ENCODE measurements around the gene VPS37C.
"Not testable (repeated sequence)": the region's sequence is repeated elsewhere in the genome, so short reads cannot be mapped to it uniquely, and the experiment has no call there.

Gene VPS37C

GRCh38 chr11:61176446-61176845 is 15.2 kb upstream of the VPS37C start:
- DNase-seq: no peak

- no peak for DNase-seq
Observed at GRCh38 chr11:61174949-61175348, 13.7 kb upstream of the VPS37C start.

- DNase-seq: no peak
Observed at GRCh38 chr11:61174273-61174672, 13.0 kb upstream of the VPS37C start.

GRCh38 chr11:61173456-61173855 is 12.2 kb upstream of the VPS37C start:
- DNase-seq: no peak

- DNase-seq: no peak
Observed at GRCh38 chr11:61172888-61173287, 11.7 kb upstream of the VPS37C start.

- DNase-seq: no peak
Observed at GRCh38 chr11:61172356-61172755, 11.1 kb upstream of the VPS37C start.

- DNase-seq: no peak
Observed at GRCh38 chr11:61171907-61172306, 10.7 kb upstream of the VPS37C start.

- DNase-seq: no peak
Observed at GRCh38 chr11:61170566-61170965, 9.3 kb upstream of the VPS37C start.

- no peak for DNase-seq
Observed at GRCh38 chr11:61168800-61169199, 7.6 kb upstream of the VPS37C start.

- DNase-seq: no peak
Observed at GRCh38 chr11:61168042-61168688, 6.9 kb upstream of the VPS37C start.

- DNase-seq: not testable (repeated sequence)
Observed at GRCh38 chr11:61166331-61166730, 5.1 kb upstream of the VPS37C start.

- not testable (repeated sequence) for DNase-seq
Observed at GRCh38 chr11:61165785-61166184, 4.6 kb upstream of the VPS37C start.

- DNase-seq: no peak
Observed at GRCh38 chr11:61164606-61165424, 3.6 kb upstream of the VPS37C start.

GRCh38 chr11:61163714-61164605 is 2.7 kb upstream of the VPS37C start:
- no peak for DNase-seq

GRCh38 chr11:61163021-61163420 is 1.8 kb upstream of the VPS37C start:
- no peak for DNase-seq

- peak in 34 of 56 donors; percentile 8 to 83 (median 38) for DNase-seq
Observed at GRCh38 chr11:61162092-61162941, 1.1 kb upstream of the VPS37C start.

- DNase-seq: peak in 3 of 56 donors; percentile 16 to 44 (median 43)
Observed at GRCh38 chr11:61160487-61161189, 588 bp downstream of the VPS37C start.

- DNase-seq: no peak
Observed at GRCh38 chr11:61158691-61159381, 2.4 kb downstream of the VPS37C start.

- DNase-seq: no peak
Observed at GRCh38 chr11:61157743-61158142, 3.5 kb downstream of the VPS37C start.

GRCh38 chr11:61155741-61156140 is 5.5 kb downstream of the VPS37C start:
- no peak for DNase-seq
